Activated CD4-positive, alpha-beta memory T cell treated with anti-CD3 and anti-CD28 coated beads for 36 hours (primary cell): ENCODE data around the gene PTPRN2. TPM values are rescaled to one million over a fixed set of nuclear protein-coding genes. Genes with fewer than 3 reads are reported as not detected.
"Not testable (repeated sequence)": the region's sequence is repeated elsewhere in the genome, so short reads cannot be mapped to it uniquely, and the experiment has no call there.

Experiments
- CTCF ChIA-PET: fragments of 350-600 bp; sonication (Branson Sonifier 250); formaldehyde crosslinking; loops from one replicate; lab custom pipeline; 2021; ENCODE audit warnings: antibody characterized with exemption, inconsistent platforms; lab: Charles Lee
- POLR2A ChIA-PET: fragments of 350-600 bp; sonication (Branson Sonifier 250); formaldehyde crosslinking; loops from one replicate; lab custom pipeline; 2021; ENCODE audit warnings: antibody characterized with exemption; lab: Charles Lee
- DNase-seq: peaks from one replicate; pipeline ENCODE4 v3.0.0-alpha.2; 2020
- H3K27ac Mint-ChIP-seq: one replicate; pipeline ENCODE4 v1.8.0; 2021; ENCODE audit warnings: mixed read lengths
- H3K27me3 Mint-ChIP-seq: one replicate; pipeline ENCODE4 v1.8.0; 2021; ENCODE audit warnings: mixed read lengths
- H3K36me3 Mint-ChIP-seq: one replicate; pipeline ENCODE4 v1.8.0; 2021; ENCODE audit warnings: mixed read lengths
- H3K4me1 Mint-ChIP-seq: one replicate; pipeline ENCODE4 v1.8.0; 2021; ENCODE audit warnings: low read depth, mixed read lengths
- H3K4me3 Mint-ChIP-seq: one replicate; pipeline ENCODE4 v1.8.0; 2021; ENCODE audit warnings: mild to moderate bottlenecking, mixed read lengths
- H3K9me3 Mint-ChIP-seq: one replicate; pipeline ENCODE4 v1.8.0; 2021; ENCODE audit warnings: mixed read lengths
- intact Hi-C: fragments of 100-400 bp; cut with micrococcal nuclease; formaldehyde crosslinking; loops from one replicate; pipeline ENCODE4 v1.15.1; 2023
- total RNA-seq, 2 experiments: library from RNA; stranded (reverse); gene quantifications; one replicate each; pipeline ENCODE4 v1.2.3, GENCODE V29; 2021

Gene PTPRN2
- total RNA-seq, 2 experiments from 2014 or later = 0.51 to 0.64 TPM

DNA sequence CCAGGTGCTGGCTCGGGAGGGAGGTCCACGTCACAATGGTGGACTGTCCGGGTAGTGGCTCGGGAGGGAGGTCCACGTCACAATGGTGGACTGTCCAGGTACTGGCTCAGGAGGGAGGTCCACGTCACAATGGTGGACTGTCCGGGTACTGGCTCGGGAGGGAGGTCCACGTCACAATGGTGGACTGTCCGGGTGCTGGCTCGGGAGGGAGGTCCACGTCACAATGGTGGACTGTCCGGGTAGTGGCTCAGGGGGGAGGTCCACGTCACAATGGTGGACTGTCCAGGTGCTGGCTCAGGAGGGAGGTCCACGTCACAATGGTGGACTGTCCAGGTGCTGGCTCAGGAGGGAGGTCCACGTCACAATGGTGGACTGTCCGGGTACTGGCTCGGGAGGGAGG is 65.8 kb downstream of the PTPRN2 start:
- H3K36me3 Mint-ChIP-seq, DNase-seq, H3K27ac Mint-ChIP-seq, H3K4me1 Mint-ChIP-seq, H3K9me3 Mint-ChIP-seq, intact Hi-C loops, H3K27me3 Mint-ChIP-seq, CTCF ChIA-PET, POLR2A ChIA-PET, H3K4me3 Mint-ChIP-seq: not testable (repeated sequence)

DNA sequence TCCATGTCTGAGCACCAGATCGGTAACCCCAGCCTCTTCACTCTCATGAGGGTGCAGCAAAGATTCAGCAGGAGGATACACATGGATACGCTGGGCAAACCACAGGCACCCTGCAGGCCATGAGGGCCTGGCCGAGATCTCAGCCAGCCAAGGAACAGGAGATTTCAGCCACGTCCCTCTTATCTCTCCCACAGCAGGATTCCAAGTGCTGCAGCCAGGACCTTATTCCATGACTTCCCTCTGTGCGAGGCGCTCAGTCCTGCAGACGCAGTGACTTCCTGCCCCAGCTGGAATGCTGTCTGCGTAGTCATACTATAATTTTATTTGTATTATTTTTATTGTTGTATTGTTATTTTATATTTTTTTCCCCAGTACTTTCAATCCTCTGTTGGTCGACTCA is 66.8 kb downstream of the PTPRN2 start:
- Mint-ChIP-seq H3K9me3 (peaks cover 3% of the 10 kb centered on the region), H3K27ac (no peak overlapping the region), H3K36me3 (no peaks in the 10 kb centered on the region), H3K27me3 (peaks cover 7% of the 10 kb centered on the region), H3K4me3 (no peak overlapping the region), H3K4me1 (no peaks in the 10 kb centered on the region)
- no peak for DNase-seq
- POLR2A ChIA-PET = no interaction called here
- CTCF ChIA-PET = no interaction called here
- intact Hi-C loops = no loop called here

DNA sequence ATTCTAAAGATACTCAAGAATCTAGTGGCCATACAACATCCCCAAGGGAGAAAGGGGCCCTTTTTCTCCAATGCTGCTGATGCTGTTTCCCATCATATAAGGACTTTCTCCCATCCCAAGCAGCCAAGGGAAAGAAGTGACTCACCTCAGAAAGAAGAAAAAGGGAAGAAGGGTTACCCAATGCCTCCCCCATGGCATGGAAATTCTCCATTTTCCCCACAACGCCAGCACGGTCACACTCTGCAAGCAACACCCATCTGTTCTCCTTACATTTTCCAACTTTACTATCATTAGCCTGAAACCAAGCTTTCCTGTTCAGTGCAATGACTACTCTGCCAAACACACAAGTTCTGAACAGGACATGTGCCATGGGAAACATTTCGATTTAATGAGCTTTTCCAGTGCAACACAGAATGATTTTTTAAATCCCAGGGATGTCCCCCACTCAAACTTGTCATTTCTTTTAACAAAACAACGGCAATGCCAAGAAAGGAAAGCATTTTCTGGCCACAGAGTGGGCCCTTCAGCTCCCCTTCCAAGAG is 67.9 kb downstream of the PTPRN2 start:
- Mint-ChIP-seq H3K27me3 (peaks cover 7% of the 10 kb centered on the region), H3K4me3 (no peak overlapping the region), H3K27ac (no peak overlapping the region), H3K36me3 (no peaks in the 10 kb centered on the region), H3K9me3 (peaks cover 3% of the 10 kb centered on the region), H3K4me1 (no peaks in the 10 kb centered on the region)
- no peak for DNase-seq
- ChIA-PET CTCF (interaction anchor here (1.3 kb wide), 1 partner anchor 457 kb away, joined by 3 read pairs; no protein-coding TSS in a partner anchor), POLR2A (no interaction called here)
- intact Hi-C loops = no loop called here

DNA sequence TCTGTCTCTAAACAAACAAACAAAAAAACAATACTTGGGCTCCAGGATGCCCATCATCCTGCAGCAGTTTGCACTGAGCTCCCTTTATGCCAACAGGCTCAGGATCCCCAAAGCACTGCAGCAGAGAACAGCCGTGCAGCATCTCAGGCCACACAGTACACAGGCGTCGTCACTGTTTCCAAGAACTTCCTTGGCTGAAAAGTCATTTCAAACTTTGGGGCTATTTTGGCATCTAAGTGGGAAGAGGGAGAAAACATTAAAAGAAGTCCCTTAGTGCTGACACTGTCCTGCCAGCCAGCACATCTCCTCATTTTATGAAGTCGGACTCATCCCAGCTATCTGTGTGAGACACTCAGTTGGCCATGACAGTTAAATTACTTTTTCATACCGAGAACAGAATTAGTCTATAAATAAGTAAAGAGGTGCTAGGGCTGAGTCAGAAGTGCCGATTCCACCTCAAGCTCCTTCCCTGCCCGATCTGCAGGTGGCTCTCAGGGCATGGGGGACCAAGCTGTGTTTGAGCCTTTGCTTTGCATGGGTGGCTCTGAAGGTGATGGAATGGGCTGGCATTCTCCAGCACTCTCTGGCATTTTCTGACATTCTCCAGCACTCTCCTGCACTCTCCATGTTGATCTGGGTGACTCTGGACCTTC is 68.5 kb downstream of the PTPRN2 start:
- H3K9me3 Mint-ChIP-seq = peaks cover 3% of the 10 kb centered on the region
- no peaks in the 10 kb centered on the region for H3K4me1 Mint-ChIP-seq
- CTCF ChIA-PET = interaction anchor here (1.3 kb wide), 1 partner anchor 458 kb away, joined by 3 read pairs; no protein-coding TSS in a partner anchor

DNA sequence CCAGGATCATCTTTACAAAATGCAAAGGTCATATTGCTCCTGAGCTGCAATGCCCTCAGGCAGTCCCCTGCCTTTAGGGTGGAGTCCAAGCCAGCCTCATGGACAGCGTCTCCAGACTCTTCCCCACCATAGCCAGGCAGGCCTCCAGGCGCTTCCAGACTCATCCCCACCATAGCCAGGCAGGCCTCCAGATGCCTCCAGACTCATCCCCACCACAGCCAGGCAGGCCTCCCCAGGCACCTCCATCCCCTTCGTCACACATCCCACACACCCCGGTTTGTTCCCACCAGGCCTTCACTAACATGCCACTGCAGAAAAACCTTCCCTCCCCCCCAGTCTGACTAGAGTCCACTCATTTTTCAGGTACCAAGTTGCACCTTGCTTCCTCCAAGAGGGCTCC is 70.1 kb downstream of the PTPRN2 start:
- H3K9me3 Mint-ChIP-seq = peaks cover 9% of the 10 kb centered on the region
- H3K27ac Mint-ChIP-seq = no peak overlapping the region
- H3K4me1 Mint-ChIP-seq = no peaks in the 10 kb centered on the region
- H3K27me3 Mint-ChIP-seq = peaks cover 7% of the 10 kb centered on the region
- ChIA-PET POLR2A (no interaction called here), CTCF (no interaction called here)
- H3K4me3 Mint-ChIP-seq = no peak overlapping the region
- no peaks in the 10 kb centered on the region for H3K36me3 Mint-ChIP-seq
- no peak for DNase-seq
- intact Hi-C loops = no loop called here

More for the DNA sequence above, 68.5 kb downstream of the PTPRN2 start:
- POLR2A ChIA-PET = no interaction called here
- Mint-ChIP-seq H3K27me3 (peaks cover 7% of the 10 kb centered on the region), H3K36me3 (no peaks in the 10 kb centered on the region), H3K27ac (no peak overlapping the region), H3K4me3 (no peak overlapping the region)
- intact Hi-C loops = no loop called here
- DNase-seq = no peak

DNA sequence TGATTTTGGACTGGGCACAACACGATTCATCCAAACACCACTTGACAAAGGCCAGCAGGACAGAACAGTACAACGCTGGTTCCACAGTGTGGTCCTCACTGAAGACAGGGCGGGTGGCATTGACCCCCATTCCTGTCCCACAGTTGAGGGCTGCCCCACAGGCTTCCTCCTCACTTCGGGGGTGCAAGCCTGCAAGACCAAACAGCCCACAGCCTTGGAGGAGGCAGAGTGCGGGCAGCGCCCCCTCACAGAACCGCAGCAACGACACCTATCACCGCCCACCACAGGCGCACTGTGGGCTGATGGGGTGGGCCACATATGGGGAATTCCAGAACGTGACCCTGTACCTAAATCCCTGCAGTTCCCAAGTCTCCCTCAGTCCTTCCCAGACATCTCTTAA is 70.6 kb downstream of the PTPRN2 start:
- H3K27me3 Mint-ChIP-seq = peaks cover 7% of the 10 kb centered on the region
- POLR2A ChIA-PET = no interaction called here
- intact Hi-C loops = no loop called here

DNA sequence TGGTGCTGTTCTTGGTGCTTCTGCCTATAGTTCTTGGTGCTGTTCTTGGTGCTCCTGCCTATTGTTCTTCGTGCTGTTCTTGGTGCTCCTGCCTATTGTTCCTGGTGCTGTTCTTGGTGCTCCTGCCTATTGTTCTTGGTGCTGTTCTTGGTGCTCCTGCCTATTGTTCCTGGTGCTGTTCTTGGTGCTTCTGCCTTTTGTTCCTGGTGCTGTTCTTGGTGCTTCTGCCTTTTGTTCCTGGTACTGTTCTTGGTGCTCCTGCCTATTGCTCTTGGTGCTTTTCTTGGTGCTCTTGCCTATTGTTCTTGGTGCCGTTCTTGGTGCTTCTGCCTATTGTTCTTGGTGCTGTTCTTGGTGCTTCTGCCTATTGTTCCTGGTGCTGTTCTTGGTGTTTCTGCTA is 71.1 kb downstream of the PTPRN2 start:
- peaks cover 7% of the 10 kb centered on the region for H3K27me3 Mint-ChIP-seq
- no peaks in the 10 kb centered on the region for H3K4me1 Mint-ChIP-seq
- H3K36me3 Mint-ChIP-seq = no peaks in the 10 kb centered on the region
- H3K4me3 Mint-ChIP-seq = no peak overlapping the region
- H3K27ac Mint-ChIP-seq = no peak overlapping the region
- ChIA-PET CTCF (no interaction called here), POLR2A (no interaction called here)
- DNase-seq = no peak
- peaks cover 19% of the 10 kb centered on the region for H3K9me3 Mint-ChIP-seq
- intact Hi-C loops = no loop called here

More for the DNA sequence above, 70.6 kb downstream of the PTPRN2 start:
- no peak overlapping the region for H3K4me3 Mint-ChIP-seq
- no peak for DNase-seq
- H3K27ac Mint-ChIP-seq = no peak overlapping the region
- no peaks in the 10 kb centered on the region for H3K36me3 Mint-ChIP-seq
- no peaks in the 10 kb centered on the region for H3K4me1 Mint-ChIP-seq
- CTCF ChIA-PET = no interaction called here
- H3K9me3 Mint-ChIP-seq = peaks cover 13% of the 10 kb centered on the region

DNA sequence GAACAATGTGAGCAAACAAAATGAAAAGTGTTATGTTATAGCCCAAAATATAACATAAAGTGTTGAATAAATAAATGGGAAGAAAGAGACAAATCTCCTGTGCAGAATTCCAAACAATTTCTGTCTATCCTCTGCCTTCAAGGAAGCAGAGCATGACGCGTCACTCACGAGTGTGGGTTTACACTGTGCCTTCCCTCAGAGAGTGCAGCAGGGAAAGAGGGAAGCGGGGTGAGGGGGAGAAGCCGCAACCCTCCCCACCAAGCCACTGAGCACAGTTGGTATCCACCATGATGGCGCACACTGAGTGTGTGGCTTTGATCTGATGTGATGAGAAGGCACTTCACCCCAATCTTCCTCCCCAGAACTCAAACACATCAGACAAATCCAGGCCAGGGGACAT is 74.8 kb downstream of the PTPRN2 start:
- Mint-ChIP-seq H3K27me3 (peaks cover 3% of the 10 kb centered on the region), H3K4me3 (no peak overlapping the region), H3K27ac (no peak overlapping the region), H3K36me3 (no peaks in the 10 kb centered on the region), H3K9me3 (peaks cover 28% of the 10 kb centered on the region), H3K4me1 (no peaks in the 10 kb centered on the region)
- CTCF ChIA-PET = no interaction called here
- no peak for DNase-seq
- intact Hi-C loops = no loop called here
- POLR2A ChIA-PET = no interaction called here

DNA sequence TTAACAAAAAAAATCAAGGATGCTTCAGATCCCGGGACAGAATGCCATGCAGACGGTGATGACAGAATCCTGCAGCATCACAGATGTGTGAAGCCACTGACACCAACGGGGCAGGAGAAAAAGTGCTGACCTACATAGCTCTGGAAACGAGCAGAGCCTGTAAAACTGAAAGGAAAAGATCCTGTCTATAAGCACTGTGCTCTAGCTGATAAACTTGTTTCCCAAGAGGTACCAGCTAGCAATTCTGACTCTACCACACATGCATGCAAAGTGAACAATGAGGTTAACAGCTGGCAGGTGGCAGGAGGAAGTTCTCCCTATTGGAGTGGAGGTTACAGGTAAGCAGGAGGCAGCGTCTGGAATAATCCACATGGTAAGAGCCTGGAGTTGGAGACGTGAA is 75.6 kb downstream of the PTPRN2 start:
- no peak for DNase-seq
- Mint-ChIP-seq H3K36me3 (no peaks in the 10 kb centered on the region), H3K9me3 (peaks cover 28% of the 10 kb centered on the region), H3K27ac (no peak overlapping the region), H3K27me3 (peaks cover under 1% of the 10 kb centered on the region), H3K4me3 (no peak overlapping the region), H3K4me1 (no peaks in the 10 kb centered on the region)
- POLR2A ChIA-PET = no interaction called here
- intact Hi-C loops = no loop called here
- CTCF ChIA-PET = no interaction called here

DNA sequence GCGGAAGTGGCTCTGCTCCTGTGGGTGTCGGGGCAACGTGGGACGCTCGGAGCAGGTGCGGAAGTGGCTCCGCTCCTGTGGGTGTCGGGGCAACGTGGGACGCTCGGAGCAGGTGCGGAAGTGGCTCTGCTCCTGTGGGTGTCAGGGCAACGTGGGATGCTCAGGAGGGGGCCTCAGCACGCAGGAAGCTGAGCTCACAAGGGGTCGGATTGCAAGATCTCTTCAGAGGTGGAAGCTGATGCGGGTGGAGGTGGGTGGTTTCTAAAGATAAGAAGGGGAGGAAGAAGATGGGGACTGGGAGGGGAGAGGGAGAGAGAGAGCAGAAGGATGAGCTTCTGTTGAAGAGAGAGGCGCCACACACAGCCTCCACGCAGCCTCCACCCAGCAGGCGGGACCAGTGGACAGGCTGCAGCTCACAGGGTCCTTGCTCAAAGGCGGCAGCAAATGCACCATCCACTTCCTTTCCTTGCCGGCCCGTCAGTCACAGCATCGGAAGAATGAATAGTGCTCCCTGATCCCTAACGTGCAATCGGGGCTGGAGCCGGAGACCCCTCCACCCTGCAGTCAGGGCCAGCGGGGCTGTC is 78.7 kb downstream of the PTPRN2 start:
- POLR2A ChIA-PET = no interaction called here
- DNase-seq = no peak
- H3K27me3 Mint-ChIP-seq = peaks cover 7% of the 10 kb centered on the region
- H3K27ac Mint-ChIP-seq = no peak overlapping the region
- intact Hi-C loops = no loop called here
- H3K36me3 Mint-ChIP-seq = no peaks in the 10 kb centered on the region
- CTCF ChIA-PET = no interaction called here
- H3K4me1 Mint-ChIP-seq = no peaks in the 10 kb centered on the region
- H3K4me3 Mint-ChIP-seq = no peak overlapping the region
- peaks cover 28% of the 10 kb centered on the region for H3K9me3 Mint-ChIP-seq

DNA sequence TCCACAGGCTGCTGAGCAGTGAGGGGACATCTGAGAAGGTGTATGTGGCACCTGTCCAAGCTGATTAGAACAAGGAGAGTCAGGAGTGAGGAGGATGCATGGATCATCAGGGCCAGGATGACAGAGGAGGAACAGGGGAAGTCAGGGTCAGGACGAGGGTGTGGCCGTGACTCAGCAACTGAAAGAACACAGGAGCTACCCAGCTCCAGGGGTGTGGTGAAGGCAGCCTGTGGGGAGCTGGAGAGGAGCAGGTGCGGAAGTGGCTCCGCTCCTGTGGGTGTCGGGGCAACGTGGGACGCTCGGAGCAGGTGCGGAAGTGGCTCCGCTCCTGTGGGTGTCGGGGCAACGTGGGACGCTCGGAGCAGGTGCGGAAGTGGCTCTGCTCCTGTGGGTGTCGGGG is 79.3 kb downstream of the PTPRN2 start:
- peaks cover 28% of the 10 kb centered on the region for H3K9me3 Mint-ChIP-seq
- H3K4me1 Mint-ChIP-seq, H3K4me3 Mint-ChIP-seq, intact Hi-C loops, DNase-seq, CTCF ChIA-PET, H3K27me3 Mint-ChIP-seq, POLR2A ChIA-PET, H3K27ac Mint-ChIP-seq, H3K36me3 Mint-ChIP-seq: not testable (repeated sequence)

DNA sequence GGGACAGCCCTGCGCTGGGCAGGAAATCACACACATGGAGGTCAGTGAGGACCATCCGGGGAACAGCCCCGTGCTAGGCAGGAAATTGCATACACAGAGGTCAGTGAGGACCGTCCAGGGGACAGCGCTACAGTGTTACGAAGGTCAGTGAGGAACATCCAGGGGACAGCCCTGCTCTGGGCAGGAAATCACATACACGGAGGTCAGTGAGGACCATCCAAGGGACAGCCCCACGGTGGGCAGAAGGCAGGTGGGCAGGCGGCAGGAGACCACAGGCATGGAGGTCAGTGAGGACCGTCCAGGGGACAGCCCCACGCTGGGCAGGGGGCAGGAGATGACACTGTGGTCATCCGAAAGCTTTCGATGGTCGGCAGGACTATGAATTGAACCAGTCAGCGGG is 79.7 kb downstream of the PTPRN2 start:
- DNase-seq = no peak
- H3K27me3 Mint-ChIP-seq = peaks cover 7% of the 10 kb centered on the region
- no peak overlapping the region for H3K27ac Mint-ChIP-seq
- peaks cover 26% of the 10 kb centered on the region for H3K9me3 Mint-ChIP-seq
- H3K4me3 Mint-ChIP-seq = no peak overlapping the region
- H3K4me1 Mint-ChIP-seq = no peaks in the 10 kb centered on the region
- no peaks in the 10 kb centered on the region for H3K36me3 Mint-ChIP-seq
- intact Hi-C loops = no loop called here
- POLR2A ChIA-PET = no interaction called here
- CTCF ChIA-PET = no interaction called here

DNA sequence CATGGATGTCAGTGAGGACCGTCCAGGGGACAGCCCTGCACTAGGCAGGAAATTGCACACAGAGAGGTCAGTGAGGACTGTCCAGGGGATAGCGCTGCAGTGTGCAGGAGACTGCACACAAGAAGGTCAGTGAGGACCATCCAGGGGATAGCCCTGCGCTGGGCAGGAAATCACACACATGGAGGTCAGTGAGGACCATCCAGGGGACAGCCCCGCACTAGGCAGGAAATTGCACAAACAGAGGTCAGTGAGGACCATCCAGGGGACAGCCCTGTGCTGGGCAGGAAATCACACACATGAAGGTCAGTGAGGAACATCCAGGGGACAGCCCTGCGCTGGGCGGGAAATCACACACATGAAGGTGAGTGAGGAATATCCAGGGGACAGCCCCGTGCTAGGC is 80.4 kb downstream of the PTPRN2 start:
- H3K4me3 Mint-ChIP-seq, intact Hi-C loops: not testable (repeated sequence)

More for the DNA sequence above, 80.4 kb downstream of the PTPRN2 start:
- CTCF ChIA-PET, H3K27me3 Mint-ChIP-seq, POLR2A ChIA-PET, DNase-seq, H3K27ac Mint-ChIP-seq, H3K36me3 Mint-ChIP-seq, H3K4me1 Mint-ChIP-seq: not testable (repeated sequence)
- H3K9me3 Mint-ChIP-seq = peaks cover 19% of the 10 kb centered on the region
